T-helper 22 cell (primary cell): ENCODE data around the gene OR2L5.

ENCODE experiments used
- DNase-seq: peaks from one replicate; pipeline ENCODE4 v3.0.0-alpha.2; 2020; ENCODE audit warnings: low read depth

Gene OR2L5, protein sequence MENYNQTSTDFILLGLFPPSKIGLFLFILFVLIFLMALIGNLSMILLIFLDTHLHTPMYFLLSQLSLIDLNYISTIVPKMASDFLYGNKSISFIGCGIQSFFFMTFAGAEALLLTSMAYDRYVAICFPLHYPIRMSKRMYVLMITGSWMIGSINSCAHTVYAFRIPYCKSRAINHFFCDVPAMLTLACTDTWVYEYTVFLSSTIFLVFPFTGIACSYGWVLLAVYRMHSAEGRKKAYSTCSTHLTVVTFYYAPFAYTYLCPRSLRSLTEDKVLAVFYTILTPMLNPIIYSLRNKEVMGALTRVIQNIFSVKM

DNA sequence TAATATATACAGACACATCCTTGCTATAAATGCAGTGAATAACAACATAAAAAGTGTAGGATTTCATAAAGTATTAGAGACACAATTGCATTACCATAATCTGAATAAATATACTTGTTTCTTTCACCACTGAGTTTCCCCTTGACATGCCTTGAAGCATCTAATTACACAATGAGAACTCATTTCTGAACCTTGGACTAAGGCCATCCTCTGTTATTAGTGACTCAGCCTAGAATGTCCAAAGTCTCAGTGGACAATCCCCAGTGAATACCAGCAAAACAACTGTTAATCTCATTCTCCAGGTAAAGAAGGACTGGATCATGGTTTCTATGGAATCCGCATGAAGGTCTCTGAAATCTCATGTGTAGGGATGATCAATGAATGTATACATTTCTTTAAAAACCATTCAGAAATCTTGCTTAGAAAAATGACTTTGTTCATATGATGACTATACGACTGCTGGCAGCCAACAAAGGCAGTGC is at the start of gene OR2L5:
Gene OR2L5, plus strand, starts transcription at position 432 of the 482 bp plus-strand sequence. CDS start 8,288 bp downstream, outside the sequence.
- no peak for DNase-seq

DNA sequence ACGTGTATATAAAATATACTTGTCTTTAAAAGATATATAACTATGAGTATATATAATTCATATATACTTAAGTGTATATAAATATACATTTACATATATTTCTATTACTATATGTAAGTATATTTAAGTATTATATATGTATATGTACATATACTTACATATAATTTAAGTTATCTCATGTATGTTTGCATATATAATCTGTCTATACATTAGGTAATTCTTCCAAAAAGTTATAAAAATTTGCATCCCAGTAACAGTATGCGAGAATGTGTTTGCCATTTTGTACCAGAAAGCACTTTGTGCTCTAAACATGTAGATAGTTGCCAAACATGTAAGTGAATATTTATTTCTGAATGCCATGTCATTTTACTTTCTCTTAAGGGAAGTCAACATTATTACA is 48.5 kb upstream of the OR2L5 start, which contains the start of gene OR2AK2:
Gene OR2AK2, plus strand, starts transcription at position 301 of the 400 bp plus-strand sequence. CDS start 144 bp downstream, outside the sequence.
- no peak for DNase-seq

DNA sequence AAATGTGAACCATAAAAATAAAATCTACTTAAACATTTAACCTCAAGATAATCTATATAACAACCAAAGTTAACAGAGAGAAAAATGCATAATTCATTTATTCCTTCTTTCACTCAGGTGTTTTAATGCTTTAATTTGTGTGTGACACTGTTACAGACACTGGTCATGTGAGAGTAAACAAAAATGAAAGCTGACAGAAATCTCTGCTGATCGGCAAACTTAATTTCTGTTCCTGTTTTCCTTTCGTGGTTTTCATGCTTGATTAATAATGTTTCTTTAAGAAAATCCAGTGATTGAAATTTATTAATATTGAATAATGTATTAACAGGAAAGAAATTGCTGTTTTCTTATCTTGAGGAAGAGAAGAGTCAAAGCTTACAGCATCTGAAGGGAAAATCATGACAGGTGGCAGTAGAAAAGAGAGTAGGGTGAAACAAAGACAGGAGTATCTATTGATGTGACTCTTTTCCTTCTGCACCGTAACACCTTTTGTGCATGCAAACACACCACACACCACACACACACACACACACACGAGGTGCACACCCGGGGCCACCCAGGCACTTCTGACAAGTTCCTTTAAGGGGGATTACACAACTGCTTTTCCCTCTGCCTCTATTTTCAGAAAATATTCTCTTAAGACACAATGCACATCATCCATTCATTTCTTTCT is 46.8 kb upstream of the OR2L5 start:
- no peak for DNase-seq

DNA sequence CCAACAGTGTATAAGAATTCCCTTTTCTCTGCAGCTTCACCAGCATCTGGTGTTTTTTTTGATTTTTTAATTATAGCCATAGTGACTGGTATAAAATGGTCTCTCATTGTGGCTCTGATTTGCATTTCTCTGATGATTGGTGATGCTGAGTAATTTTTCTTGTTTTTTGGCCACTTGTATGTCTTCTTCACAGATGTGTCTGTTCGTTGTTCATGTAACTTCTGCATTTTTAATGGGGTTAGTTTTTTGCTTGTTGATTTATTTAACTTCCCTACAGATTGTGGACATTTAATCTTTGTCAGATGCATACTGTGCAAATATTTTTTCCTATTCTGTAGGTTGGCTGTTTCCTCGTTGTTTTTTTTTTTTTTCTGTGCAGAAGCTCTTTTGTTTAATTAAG is 20.5 kb upstream of the OR2L5 start:
- DNase-seq = no peak

DNA sequence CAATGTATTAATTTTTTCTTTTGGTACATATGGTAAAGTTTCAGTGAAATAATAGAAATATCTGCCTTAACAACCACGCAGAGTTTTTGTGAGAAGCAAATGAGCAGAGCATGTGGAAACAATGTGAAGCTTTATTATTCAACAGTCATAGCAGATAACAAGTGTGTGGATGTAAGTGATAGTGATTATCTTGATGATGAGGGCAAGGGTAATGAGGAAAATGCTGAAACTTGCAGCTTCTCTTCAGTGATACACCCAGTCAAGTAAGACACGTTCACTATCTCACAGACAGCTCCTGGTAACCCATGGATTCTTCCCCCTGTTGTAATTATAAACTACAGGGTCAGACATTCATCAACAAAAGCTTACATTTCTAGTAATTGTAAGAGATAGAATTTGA is 14.6 kb upstream of the OR2L5 start:
- no peak for DNase-seq

DNA sequence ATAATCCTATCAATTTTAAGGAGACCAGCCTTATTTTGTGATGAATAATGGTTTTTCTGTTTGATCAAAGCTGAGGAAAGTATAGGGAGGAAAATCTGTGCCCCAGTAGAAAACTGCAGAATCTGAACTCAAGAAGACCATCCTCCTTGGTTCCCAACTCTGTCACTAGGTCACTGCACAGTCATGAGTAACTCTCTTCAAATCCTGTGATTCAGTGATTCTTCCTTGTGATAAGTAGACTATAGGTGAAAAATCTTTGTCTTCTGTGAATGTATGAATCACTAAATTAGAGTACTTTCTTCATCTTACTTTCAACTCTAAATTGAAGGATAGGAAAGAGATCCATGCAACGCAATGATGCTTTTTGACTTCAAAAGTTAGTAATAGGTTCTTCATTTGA is 13.3 kb upstream of the OR2L5 start:
- DNase-seq = no peak

DNA sequence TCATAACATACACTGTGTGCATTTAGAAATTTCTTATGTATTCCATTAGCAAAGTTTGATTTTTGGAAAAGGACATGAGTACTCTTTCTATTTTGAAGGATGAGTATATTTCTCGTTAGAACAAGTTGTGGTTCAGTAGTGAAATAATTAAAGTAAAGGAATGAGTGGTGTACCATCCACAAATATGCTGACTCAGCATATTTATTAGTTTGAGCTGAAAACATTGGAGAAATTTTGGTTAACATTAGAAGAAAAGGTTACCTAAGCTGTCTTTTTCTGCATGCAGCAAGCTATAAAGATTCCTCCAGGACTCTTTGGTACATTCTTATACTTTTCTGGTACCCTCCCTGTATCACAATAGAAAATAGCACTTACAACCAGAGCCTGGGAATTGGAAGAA is 5.7 kb upstream of the OR2L5 start:
- no peak for DNase-seq

DNA sequence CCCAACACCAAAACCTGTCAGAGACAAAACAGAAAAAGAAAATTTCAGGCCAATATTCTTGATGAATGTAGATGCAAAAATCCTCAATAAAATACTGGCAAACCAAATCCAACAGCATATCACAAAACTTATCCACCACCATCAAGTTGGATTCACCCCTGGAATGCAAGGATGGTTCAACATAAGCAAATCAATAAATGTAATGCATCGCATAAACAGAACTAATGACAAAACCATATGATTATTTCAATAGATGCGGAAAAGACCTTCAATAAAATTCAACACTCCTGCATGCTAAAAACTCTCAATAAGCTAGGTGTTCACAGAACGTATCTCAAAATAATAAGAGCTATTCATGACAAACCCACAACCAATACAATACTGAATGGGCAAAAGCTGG is 3.8 kb upstream of the OR2L5 start:
- DNase-seq = no peak

DNA sequence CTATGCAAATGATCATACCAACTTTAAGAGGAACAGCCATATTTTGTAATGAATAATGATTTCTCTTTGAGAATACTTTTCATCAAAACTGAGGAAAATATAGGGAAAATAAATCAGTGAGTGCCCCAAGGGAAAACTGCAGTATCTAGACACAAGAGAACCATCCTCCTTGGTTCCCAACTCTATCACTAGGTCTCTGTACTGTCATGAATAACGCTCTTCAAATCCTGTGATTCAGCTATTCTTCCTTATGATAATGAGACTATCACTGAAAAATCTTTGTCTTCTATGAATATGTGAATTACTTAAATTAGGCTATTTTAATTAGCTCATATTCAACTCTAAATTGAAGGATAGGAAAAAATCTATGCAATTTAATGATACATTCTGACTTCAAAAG is 2.3 kb downstream of the OR2L5 start:
- no peak for DNase-seq

DNA sequence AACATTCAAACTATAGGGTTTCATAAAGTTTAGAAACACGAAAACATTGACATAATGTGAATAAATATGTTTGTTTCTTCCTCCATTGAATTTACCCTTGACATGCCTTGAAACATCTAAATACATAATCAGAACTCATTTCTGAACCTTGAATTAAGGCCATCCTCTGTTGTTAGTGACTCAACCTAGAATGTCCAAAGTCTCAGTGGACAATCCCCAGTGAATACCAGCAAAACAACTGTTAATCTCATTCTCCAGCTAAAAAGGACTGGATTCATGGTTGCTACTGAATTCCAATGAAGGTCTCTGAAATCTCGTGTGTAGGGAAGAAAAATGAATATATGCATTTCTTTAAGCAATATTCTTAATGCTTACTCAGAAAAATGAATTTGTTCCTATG is 16.3 kb downstream of the OR2L5 start, which contains the start of gene OR2L2:
Gene OR2L2, plus strand, starts transcription at position 301 of the 400 bp plus-strand sequence. CDS start 8,198 bp downstream, outside the sequence.
- no peak for DNase-seq

DNA sequence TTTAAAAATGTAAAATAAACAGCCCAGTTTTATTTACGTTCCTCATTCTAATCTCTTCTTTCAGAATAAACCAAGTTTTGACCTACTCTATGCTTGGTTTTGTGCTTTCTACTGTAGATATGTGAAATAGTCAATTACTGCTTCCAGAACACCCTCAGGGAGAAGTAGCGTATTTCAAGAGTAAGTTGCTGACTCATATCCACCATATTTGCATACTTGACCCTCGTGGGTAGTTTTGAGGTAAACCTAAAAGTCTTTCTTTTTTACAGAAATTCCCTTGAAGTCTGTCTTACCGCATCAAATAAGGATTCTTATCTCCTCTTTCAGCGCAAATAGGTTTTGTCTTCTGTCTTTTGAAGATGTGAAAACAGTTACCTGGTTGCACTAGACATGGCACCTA is 31.7 kb downstream of the OR2L5 start:
- no peak for DNase-seq

DNA sequence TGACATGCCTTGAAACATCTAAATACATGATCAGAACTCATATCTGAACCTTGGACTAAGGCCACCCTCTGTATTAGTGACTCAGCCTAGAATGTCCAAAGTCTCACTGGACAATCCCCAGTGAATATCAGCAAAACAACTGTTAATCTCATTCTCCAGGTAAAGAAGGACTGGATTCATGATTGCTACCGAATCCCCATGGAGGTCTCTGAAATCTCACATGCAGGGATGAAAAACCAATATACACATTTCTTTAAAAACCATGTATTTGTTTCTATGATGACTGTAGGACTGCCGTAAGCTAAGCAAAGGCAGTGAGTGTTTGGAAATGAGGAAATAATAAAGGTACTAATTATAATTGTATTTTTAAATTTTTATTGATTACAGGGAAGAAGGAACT is 33.1 kb downstream of the OR2L5 start, which contains the start of gene OR2L3:
Gene OR2L3, plus strand, starts transcription at position 301 of the 400 bp plus-strand sequence. CDS start 13,846 bp downstream, outside the sequence.
- no peak for DNase-seq

DNA sequence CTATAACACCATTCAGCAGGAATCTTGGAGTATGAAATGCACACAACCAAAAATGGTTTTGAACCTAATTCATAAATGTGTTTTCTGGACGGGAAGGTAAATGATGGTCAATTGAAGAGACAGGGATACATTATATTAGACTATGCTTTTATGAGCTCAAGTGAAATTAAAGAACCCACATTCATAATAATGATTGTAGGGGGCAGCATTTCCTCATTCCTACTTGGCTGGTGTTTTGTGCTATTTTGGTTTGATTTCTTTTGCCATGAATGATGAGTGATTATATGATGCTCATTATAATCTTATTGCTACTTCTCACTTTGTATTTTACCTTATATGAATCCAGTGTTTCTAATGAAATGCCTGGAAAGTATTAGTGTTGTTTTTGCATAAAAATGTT is 33.5 kb downstream of the OR2L5 start:
- DNase-seq = no peak

DNA sequence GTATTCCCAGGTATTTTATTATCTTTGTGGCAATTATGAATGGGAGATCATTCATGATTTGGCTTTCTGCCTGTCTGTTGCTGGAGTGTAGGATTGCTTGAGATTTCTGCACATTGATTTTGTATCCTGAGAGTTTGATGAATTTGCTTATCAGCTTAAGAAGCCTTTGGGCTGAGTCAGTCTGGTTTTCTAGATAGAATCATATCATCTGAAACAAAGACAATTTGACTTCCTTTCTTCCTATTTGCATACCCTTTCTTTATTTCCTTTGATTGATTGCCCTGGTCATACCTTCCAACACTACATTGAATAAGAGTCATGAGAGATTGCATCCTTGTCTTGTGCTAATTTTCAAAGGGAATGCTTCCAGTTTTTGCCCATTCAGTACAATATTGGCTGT is 41.2 kb downstream of the OR2L5 start:
- no peak for DNase-seq

DNA sequence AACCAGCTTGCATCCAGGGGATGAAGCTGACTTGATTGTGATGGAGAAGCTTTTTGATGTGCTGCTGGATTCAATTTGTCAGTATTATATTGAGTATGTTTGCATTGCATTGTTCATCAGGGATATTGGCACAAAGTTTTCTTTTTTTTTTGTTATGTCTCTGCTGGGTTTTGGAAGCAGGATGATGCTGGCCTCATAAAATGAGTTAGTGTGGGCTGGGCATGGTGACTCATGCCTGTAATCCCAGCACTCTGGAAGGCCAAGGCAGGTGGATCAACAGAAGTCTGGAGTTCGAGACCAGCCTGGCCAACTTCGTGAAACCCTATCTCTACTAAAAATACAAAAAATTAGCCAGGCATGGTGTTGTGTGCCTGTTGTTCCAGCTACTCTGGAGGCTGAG is 41.8 kb downstream of the OR2L5 start:
- DNase-seq = no peak

DNA sequence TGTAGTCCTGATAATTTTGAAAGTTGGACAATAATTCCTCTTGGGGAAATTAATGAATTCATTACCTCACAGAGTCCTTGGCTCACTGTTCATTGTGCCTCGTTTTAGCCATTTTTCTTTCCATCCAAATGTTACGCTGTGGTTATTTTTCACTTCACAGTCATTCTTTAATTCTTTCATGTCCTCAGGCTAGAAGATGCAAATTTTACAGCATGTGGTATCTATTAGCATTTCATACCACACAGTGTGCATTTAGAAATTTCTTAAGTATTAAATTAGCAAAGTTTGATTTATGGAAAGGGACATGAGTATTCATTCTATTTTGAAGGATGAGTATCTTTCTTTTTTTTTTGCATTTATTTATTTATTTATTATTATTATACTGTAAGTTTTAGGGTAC is 51.6 kb downstream of the OR2L5 start:
- no peak for DNase-seq

DNA sequence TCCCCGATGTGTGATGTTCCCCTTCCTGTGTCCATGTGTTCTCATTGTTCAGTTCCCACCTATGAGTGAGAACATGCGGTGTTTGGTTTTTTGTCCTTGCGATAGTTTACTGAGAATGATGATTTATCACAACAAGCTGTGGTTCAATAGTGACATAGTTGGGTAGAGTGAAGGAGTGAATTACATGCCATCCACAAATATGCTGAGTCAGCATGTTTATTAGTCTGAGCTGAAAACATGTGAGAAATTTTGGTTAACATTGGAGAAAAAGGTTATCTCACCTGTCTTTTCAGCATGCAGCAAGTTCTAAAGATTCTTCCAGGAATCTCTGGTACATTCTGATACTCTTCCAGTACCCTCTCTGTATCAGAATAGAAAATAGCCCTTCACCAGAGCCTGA is 52.1 kb downstream of the OR2L5 start:
- DNase-seq = no peak
